Right atrium auricular region (tissue), 2 donors: ENCODE measurements around the gene TRIM56. TPM values are rescaled to one million over a fixed set of nuclear protein-coding genes. Genes with fewer than 3 reads are reported as not detected.
A peak's percentile ranks its signal among the peaks of the same experiment; 100 is the strongest.
"Not testable (repeated sequence)": the region's sequence is repeated elsewhere in the genome, so short reads cannot be mapped to it uniquely, and the experiment has no call there.

Experiments used
- DNase-seq: peaks from one replicate; pipeline ENCODE4 v3.0.0-alpha.2; 2019; ENCODE audit warnings: low spot score
- H3K27ac ChIP-seq, 2 donors: fragments of 200-600 bp; sonication (generic); 1 replicate in 1 of 2; 2 replicates in 1 of 2; pipeline ENCODE4 v1.5.1; 2016 to 2019
- H3K27me3 ChIP-seq, 2 donors: fragments of 200-600 bp; sonication (generic); one replicate each; pipeline versions ENCODE4 v1.5.1 to v1.6.0; 2017 to 2019
- H3K36me3 ChIP-seq: fragments of 200-600 bp; sonication (generic); one replicate; pipeline ENCODE4 v1.5.1; 2016
- H3K4me1 ChIP-seq, 2 donors: fragments of 200-600 bp; sonication (generic); one replicate each; pipeline versions ENCODE4 v1.5.1 to v1.6.0; 2017 to 2019
- H3K4me3 ChIP-seq, 2 donors: fragments of 200-600 bp; sonication (generic); 1 replicate in 1 of 2; 2 replicates in 1 of 2; pipeline ENCODE4 v1.5.1; 2017 to 2019; ENCODE audit warnings: mild to moderate bottlenecking in 1 of 2, moderate library complexity in 1 of 2
- H3K9me3 ChIP-seq, 2 donors: fragments of 200-600 bp; sonication (generic); one replicate each; pipeline ENCODE4 v1.5.1; 2019
- CTCF ChIP-seq, 2 donors: fragments of 200-600 bp; sonication (generic); IDR thresholded peaks; one replicate each; pipeline ENCODE4 v1.5.1; 2019; ENCODE audit warnings: antibody characterized with exemption in 2 of 2
- total RNA-seq, 2 donors: library from RNA; depleted of rRNA; stranded (reverse); fragments of >200 nt; gene quantifications; one replicate each; pipeline ENCODE4 v1.1.0, GENCODE V29; 2016

Gene TRIM56
- total RNA-seq = 10 to 100 TPM; 10.2 to 15.2 TPM

- Histone ChIP-seq H3K27ac (peak within 1 kb of the TSS; percentile 88 to 89), H3K4me1 (peaks cover 0 to 42% of the 10 kb centered on the region in 2 donors), H3K4me3 (peak within 1 kb of the TSS; percentile 66 to 73), H3K27me3 (no peaks in the 10 kb centered on the region), H3K36me3 (peaks cover 28% of the 10 kb centered on the region), H3K9me3 (no peaks in the 10 kb centered on the region)
- no peak for TF ChIP-seq CTCF (IDR thresholded peaks at IDR 0.05)
- DNase-seq = peak; percentile 89
Observed at GRCh38 chr7:101085162-101085964, at the start of gene TRIM56. Gene TRIM56 (plus strand): TSS chr7:101085481. CDS start chr7:101087313, 1,832 bp downstream.

- no peak for TF ChIP-seq CTCF (IDR thresholded peaks at IDR 0.05)
- Histone ChIP-seq H3K4me3 (no peak overlapping the region), H3K4me1 (no peaks in the 10 kb centered on the region), H3K9me3 (no peaks in the 10 kb centered on the region), H3K27me3 (no peaks in the 10 kb centered on the region), H3K36me3 (no peaks in the 10 kb centered on the region), H3K27ac (no peak overlapping the region)
- no peak for DNase-seq
Observed at GRCh38 chr7:101035941-101036340, 49.3 kb upstream of the TRIM56 start.

GRCh38 chr7:101041283-101041682 is 44.0 kb upstream of the TRIM56 start:
- H3K9me3 ChIP-seq = peaks cover 0 to 23% of the 10 kb centered on the region in 2 donors
- H3K27me3 ChIP-seq, H3K4me1 ChIP-seq, H3K27ac ChIP-seq, H3K4me3 ChIP-seq, H3K36me3 ChIP-seq, DNase-seq: not testable (repeated sequence)

GRCh38 chr7:101058355-101058754 is 26.9 kb upstream of the TRIM56 start:
- TF ChIP-seq CTCF (IDR thresholded peaks at IDR 0.05) = no peak
- Histone ChIP-seq H3K4me1 (no peaks in the 10 kb centered on the region), H3K4me3 (no peak overlapping the region), H3K36me3 (no peaks in the 10 kb centered on the region), H3K27ac (no peak overlapping the region), H3K27me3 (no peaks in the 10 kb centered on the region), H3K9me3 (no peaks in the 10 kb centered on the region)
- no peak for DNase-seq

GRCh38 chr7:101059620-101059942 is 25.7 kb upstream of the TRIM56 start:
- Histone ChIP-seq H3K9me3 (no peaks in the 10 kb centered on the region), H3K27me3 (no peaks in the 10 kb centered on the region), H3K27ac (no peak overlapping the region), H3K36me3 (no peaks in the 10 kb centered on the region), H3K4me3 (no peak overlapping the region), H3K4me1 (no peaks in the 10 kb centered on the region)
- TF ChIP-seq CTCF (IDR thresholded peaks at IDR 0.05) = no peak
- no peak for DNase-seq

- TF ChIP-seq CTCF (IDR thresholded peaks at IDR 0.05) = no peak
- Histone ChIP-seq H3K27me3 (no peaks in the 10 kb centered on the region), H3K4me1 (no peaks in the 10 kb centered on the region), H3K36me3 (no peaks in the 10 kb centered on the region), H3K27ac (no peak overlapping the region), H3K4me3 (no peak overlapping the region), H3K9me3 (no peaks in the 10 kb centered on the region)
- DNase-seq = no peak
Observed at GRCh38 chr7:101060992-101061391, 24.3 kb upstream of the TRIM56 start.

- H3K9me3 ChIP-seq, DNase-seq, H3K4me1 ChIP-seq, H3K4me3 ChIP-seq, H3K27me3 ChIP-seq, H3K27ac ChIP-seq, H3K36me3 ChIP-seq: not testable (repeated sequence)
Observed at GRCh38 chr7:101064176-101064550, 21.1 kb upstream of the TRIM56 start.

GRCh38 chr7:101065162-101065561 is 20.1 kb upstream of the TRIM56 start:
- not testable (repeated sequence) for H3K27ac ChIP-seq, H3K4me3 ChIP-seq, H3K4me1 ChIP-seq, H3K36me3 ChIP-seq, H3K9me3 ChIP-seq, DNase-seq, H3K27me3 ChIP-seq
